PC-9 (cell line): ENCODE data around the gene STIL. TPM values are rescaled to one million over a fixed set of nuclear protein-coding genes. Genes with fewer than 3 reads are reported as not detected.

Experiments
- BruUV-seq: library from RNA; stranded (reverse); fragments of 400-500 nt; replicated peaks from 2 replicates; lab custom pipeline; 2021; lab: Mats Ljungman, UMichigan
- CTCF ChIA-PET: fragments of 300-600 bp; sonication (Branson Sonifier 250); formaldehyde crosslinking; loops from one replicate; lab custom pipeline; 2022; ENCODE audit warnings: antibody characterized with exemption; lab: Charles Lee
- POLR2A ChIA-PET: fragments of 300-600 bp; sonication (Branson Sonifier 250); formaldehyde crosslinking; loops from one replicate; lab custom pipeline; 2022; ENCODE audit warnings: antibody characterized with exemption; ENCODE audit not compliant: unreplicated experiment; lab: Charles Lee
- DNase-seq, 2 experiments: peaks; one replicate each; pipeline versions ENCODE4 v3.0.0 to v3.0.0-alpha.2; 2015 to 2022; ENCODE audit warnings: mixed read lengths in 1 of 2
- H2AFZ ChIP-seq: fragments of 200-600 bp; sonication (generic); 2 replicates; pipeline ENCODE4 v1.8.1; 2017; ENCODE audit warnings: antibody characterized with exemption
- H3F3A ChIP-seq: fragments of 200-600 bp; sonication (generic); 2 replicates; pipeline ENCODE4 v1.8.1; 2017; ENCODE audit warnings: antibody characterized with exemption, mild to moderate bottlenecking, low read depth; ENCODE audit not compliant: insufficient read depth
- H3K27ac ChIP-seq: fragments of 200-600 bp; sonication (generic); 2 replicates; pipeline ENCODE4 v1.6.1; 2016; ENCODE audit warnings: mixed run types
- H3K27me3 ChIP-seq: fragments of 200-600 bp; sonication (generic); 2 replicates; pipeline ENCODE4 v1.6.1; 2016; ENCODE audit warnings: low read depth, mixed run types; ENCODE audit not compliant: insufficient read depth
- H3K36me3 ChIP-seq: fragments of 200-600 bp; sonication (generic); 2 replicates; pipeline ENCODE4 v1.6.1; 2016; ENCODE audit warnings: low read depth, mixed run types
- H3K4me1 ChIP-seq: fragments of 200-600 bp; sonication (generic); replicated peaks from 2 replicates; pipeline ENCODE4 v1.6.1; 2016; ENCODE audit warnings: mixed run types; ENCODE audit not compliant: insufficient read depth
- H3K4me2 ChIP-seq: fragments of 200-600 bp; sonication (generic); 2 replicates; pipeline ENCODE4 v1.6.1; 2017; ENCODE audit warnings: mixed run types
- H3K4me3 ChIP-seq: fragments of 200-600 bp; sonication (generic); 2 replicates; pipeline ENCODE4 v1.6.1; 2016; ENCODE audit warnings: mixed run types
- H3K79me2 ChIP-seq: fragments of 200-600 bp; sonication (generic); 2 replicates; pipeline ENCODE4 v1.6.1; 2017; ENCODE audit warnings: low read depth, mixed run types
- H3K9me2 ChIP-seq: fragments of 200-600 bp; sonication (generic); 2 replicates; pipeline ENCODE4 v1.8.1; 2017; ENCODE audit warnings: mild to moderate bottlenecking; ENCODE audit not compliant: insufficient read depth
- H3K9me3 ChIP-seq: fragments of 200-600 bp; sonication (generic); 2 replicates; pipeline ENCODE4 v1.8.1; 2016; ENCODE audit warnings: low read depth; ENCODE audit not compliant: insufficient read depth
- H4K20me1 ChIP-seq: fragments of 200-600 bp; sonication (generic); 2 replicates; pipeline ENCODE4 v1.8.1; 2017; ENCODE audit not compliant: insufficient read depth
- EZH2 ChIP-seq: fragments of 200-600 bp; sonication (generic); IDR thresholded peaks from 2 replicates; pipeline ENCODE4 v1.8.0; 2017; ENCODE audit warnings: antibody characterized with exemption, low read depth
- intact Hi-C: fragments of 100-400 bp; cut with micrococcal nuclease; formaldehyde crosslinking; loops from one replicate; pipeline ENCODE4 v1.10.0; 2022; ENCODE audit not compliant: unreplicated experiment
- total RNA-seq: library from RNA; stranded (reverse); gene quantifications from 2 replicates; pipeline ENCODE4 v1.2.3, GENCODE V29; 2021
- TF ChIP-seq, protein P1 (sequence below): fragments of 200-600 bp; sonication (generic); conservative IDR thresholded peaks from 2 replicates; pipeline ENCODE4 v1.6.1; 2017; ENCODE audit warnings: mixed run types, antibody characterized with exemption, mild to moderate bottlenecking, moderate library complexity

Gene STIL
- total RNA-seq, 1 experiment from 2014 or later, result 37.0 TPM

DNA sequence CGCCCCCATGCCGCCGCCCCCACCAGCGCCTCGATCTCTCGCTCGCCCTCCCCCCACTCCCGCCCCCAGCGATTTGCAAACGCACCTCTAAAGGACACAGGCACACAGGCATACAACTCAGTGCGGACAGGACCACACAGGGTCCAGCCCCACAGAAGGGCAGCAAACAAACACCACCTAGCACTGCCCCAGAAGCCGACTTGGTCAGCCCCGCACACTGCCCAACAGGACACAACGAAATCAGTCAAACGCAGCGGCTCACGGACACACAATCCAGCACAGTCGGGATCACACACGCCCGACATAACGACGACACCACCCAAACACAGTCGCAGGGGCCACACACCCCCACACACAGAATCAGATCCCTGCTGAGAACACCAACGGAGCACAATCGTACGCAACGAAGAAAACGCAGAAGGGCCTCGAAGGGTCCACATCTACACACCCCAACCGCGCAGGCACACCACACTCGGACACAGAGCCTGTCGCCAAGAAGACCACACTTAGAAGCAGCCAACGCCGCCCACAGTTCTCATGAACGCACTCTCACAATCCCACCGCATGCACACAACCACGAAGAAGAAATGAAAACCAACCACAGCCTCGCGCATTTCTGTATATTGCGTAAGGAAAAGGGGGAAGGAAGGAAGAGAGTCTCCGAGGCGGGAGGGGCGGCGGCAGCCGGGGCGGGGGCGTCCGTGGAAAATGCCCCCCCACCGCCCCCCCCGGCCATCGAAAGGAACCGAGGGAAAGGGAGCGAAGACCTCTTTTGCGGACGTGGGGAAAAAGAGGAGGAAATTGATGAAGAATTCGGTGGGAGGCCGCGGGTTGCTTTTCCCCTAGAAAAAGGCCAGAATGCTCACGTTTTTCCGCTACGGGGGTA lies 82.4 kb downstream of the STIL start:
- POLR2A ChIA-PET, result no interaction called here
- H3K4me1 ChIP-seq, result no peaks in the 10 kb centered on the region
- no peaks in the 10 kb centered on the region for H3K36me3 ChIP-seq
- TF ChIP-seq EZH2, result no peak
- TF ChIP-seq, protein P1, sequence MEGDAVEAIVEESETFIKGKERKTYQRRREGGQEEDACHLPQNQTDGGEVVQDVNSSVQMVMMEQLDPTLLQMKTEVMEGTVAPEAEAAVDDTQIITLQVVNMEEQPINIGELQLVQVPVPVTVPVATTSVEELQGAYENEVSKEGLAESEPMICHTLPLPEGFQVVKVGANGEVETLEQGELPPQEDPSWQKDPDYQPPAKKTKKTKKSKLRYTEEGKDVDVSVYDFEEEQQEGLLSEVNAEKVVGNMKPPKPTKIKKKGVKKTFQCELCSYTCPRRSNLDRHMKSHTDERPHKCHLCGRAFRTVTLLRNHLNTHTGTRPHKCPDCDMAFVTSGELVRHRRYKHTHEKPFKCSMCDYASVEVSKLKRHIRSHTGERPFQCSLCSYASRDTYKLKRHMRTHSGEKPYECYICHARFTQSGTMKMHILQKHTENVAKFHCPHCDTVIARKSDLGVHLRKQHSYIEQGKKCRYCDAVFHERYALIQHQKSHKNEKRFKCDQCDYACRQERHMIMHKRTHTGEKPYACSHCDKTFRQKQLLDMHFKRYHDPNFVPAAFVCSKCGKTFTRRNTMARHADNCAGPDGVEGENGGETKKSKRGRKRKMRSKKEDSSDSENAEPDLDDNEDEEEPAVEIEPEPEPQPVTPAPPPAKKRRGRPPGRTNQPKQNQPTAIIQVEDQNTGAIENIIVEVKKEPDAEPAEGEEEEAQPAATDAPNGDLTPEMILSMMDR, result no peak
- no peaks in the 10 kb centered on the region for H3K9me3 ChIP-seq
- no TSS peak for BruUV-seq
- CTCF ChIA-PET, result no interaction called here
- no peak for DNase-seq
- H3K4me3 ChIP-seq, result no peak overlapping the region
- H3K79me2 ChIP-seq, result no peaks in the 10 kb centered on the region
- no peaks in the 10 kb centered on the region for H4K20me1 ChIP-seq
- intact Hi-C loops, result no loop called here
- no peaks in the 10 kb centered on the region for H3F3A ChIP-seq
- H3K27ac ChIP-seq, result no peak overlapping the region
- no peak overlapping the region for H2AFZ ChIP-seq
- H3K9me2 ChIP-seq, result no peaks in the 10 kb centered on the region
- no peak overlapping the region for H3K4me2 ChIP-seq
- peaks cover 42% of the 10 kb centered on the region; the same call in 1 of the 2 replicates for H3K27me3 ChIP-seq

GRCh38 chr1:47230692-47231300 lies 83.2 kb downstream of the STIL start:
- no peak overlapping the region for H3K4me2 ChIP-seq
- H3K27ac ChIP-seq, result no peak overlapping the region

More at GRCh38 chr1:47230692-47231300, 83.2 kb downstream of the STIL start:
- Histone ChIP-seq H3K4me1 (no peaks in the 10 kb centered on the region), H3K36me3 (no peaks in the 10 kb centered on the region), H3K4me3 (no peak overlapping the region), H2AFZ (no peak overlapping the region), H3K27me3 (peaks cover 43% of the 10 kb centered on the region; the same call in 1 of the 2 replicates), H3K9me2 (no peaks in the 10 kb centered on the region), H3K79me2 (no peaks in the 10 kb centered on the region), H4K20me1 (no peaks in the 10 kb centered on the region), H3F3A (no peaks in the 10 kb centered on the region), H3K9me3 (no peaks in the 10 kb centered on the region)
- no TSS peak for BruUV-seq
- intact Hi-C loops, result no loop called here
- CTCF ChIA-PET, result no interaction called here
- TF ChIP-seq EZH2, result no peak
- TF ChIP-seq, protein P1, result no peak
- POLR2A ChIA-PET, result no interaction called here
- no peak for DNase-seq
